Omental fat pad (tissue), 4 donors: ENCODE measurements around the gene AKT1. TPM values are rescaled to one million over a fixed set of nuclear protein-coding genes. Genes with fewer than 3 reads are reported as not detected.

Experiments used
- ATAC-seq: fragments of 150-250 bp; one replicate; pipeline ENCODE4 v1.9.1; 2016; ENCODE audit warnings: mild to moderate bottlenecking, moderate library complexity; ENCODE audit not compliant: low FRiP score
- DNase-seq: peaks from one replicate; pipeline ENCODE4 v3.0.0-alpha.2; 2019; ENCODE audit warnings: low spot score
- CTCF ChIP-seq, 3 donors: fragments of 450-650 bp; IDR thresholded peaks; one replicate each; pipeline ENCODE4 v1.5.1; 2016 to 2017; ENCODE audit warnings: antibody characterized with exemption in 3 of 3, mild to moderate bottlenecking in 3 of 3, moderate library complexity in 2 of 3
- total RNA-seq, 4 donors: library from RNA; depleted of rRNA; stranded (reverse); fragments of >200 nt; gene quantifications; one replicate each; pipeline ENCODE4 v1.1.0, GENCODE V29; 2016

AKT1 gene
- total RNA-seq, 4 donors from 2014 or later: 104 to 121 (median 107) TPM

GRCh38 chr14:104757681-104758392 lies 37.7 kb downstream of the AKT1 start:
- ATAC-seq: no peak
- no peak for DNase-seq
- TF ChIP-seq CTCF (IDR thresholded peaks at IDR 0.05): no peak

- ATAC-seq (no peak), DNase-seq (no peak)
- TF ChIP-seq CTCF (IDR thresholded peaks at IDR 0.05): no peak
Measured at GRCh38 chr14:104757238-104757585, 38.3 kb downstream of the AKT1 start.

- TF ChIP-seq CTCF (IDR thresholded peaks at IDR 0.05): no peak
- ATAC-seq: no peak
- DNase-seq: no peak
Measured at GRCh38 chr14:104756477-104757237, 38.9 kb downstream of the AKT1 start.

- no peak for ATAC-seq
- DNase-seq: no peak
- no peak for TF ChIP-seq CTCF (IDR thresholded peaks at IDR 0.05)
Measured at GRCh38 chr14:104755621-104756020, 39.9 kb downstream of the AKT1 start.

- DNase-seq (no peak), ATAC-seq (no peak)
- TF ChIP-seq CTCF (IDR thresholded peaks at IDR 0.05): no peak
Measured at GRCh38 chr14:104754213-104754851, 41.2 kb downstream of the AKT1 start.

GRCh38 chr14:104753528-104754212 lies 41.9 kb downstream of the AKT1 start:
- ATAC-seq (no peak), DNase-seq (no peak)
- no peak for TF ChIP-seq CTCF (IDR thresholded peaks at IDR 0.05)
